ENCODE data around the gene CHD6.

The CHD6 gene

DNA sequence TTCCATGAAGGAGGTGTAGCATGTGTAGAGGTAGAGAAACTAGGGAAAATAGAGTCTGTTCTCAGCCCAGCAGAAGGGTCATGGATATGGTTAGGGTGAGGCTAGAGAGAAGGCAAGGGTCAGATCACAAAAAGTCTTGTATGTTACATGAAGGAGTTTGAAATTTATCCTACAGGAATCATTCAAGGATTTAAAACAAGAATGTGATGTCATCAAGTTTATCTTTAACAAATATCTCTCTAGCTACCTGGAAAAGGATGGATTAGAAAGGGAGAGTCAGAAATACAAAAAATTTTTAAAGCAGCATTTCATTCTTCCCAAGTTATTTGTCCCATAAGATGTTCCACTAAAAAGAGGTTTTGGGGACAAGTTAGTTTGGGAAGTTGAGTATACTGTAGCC lies 4.4 kb upstream of the CHD6 start:
- no peak for DNase-seq (ENCODE audit: low read depth)
- TF ChIP-seq, protein P1, sequence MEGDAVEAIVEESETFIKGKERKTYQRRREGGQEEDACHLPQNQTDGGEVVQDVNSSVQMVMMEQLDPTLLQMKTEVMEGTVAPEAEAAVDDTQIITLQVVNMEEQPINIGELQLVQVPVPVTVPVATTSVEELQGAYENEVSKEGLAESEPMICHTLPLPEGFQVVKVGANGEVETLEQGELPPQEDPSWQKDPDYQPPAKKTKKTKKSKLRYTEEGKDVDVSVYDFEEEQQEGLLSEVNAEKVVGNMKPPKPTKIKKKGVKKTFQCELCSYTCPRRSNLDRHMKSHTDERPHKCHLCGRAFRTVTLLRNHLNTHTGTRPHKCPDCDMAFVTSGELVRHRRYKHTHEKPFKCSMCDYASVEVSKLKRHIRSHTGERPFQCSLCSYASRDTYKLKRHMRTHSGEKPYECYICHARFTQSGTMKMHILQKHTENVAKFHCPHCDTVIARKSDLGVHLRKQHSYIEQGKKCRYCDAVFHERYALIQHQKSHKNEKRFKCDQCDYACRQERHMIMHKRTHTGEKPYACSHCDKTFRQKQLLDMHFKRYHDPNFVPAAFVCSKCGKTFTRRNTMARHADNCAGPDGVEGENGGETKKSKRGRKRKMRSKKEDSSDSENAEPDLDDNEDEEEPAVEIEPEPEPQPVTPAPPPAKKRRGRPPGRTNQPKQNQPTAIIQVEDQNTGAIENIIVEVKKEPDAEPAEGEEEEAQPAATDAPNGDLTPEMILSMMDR (conservative IDR thresholded peaks at IDR 0.05; ENCODE audit: low read depth, low read length): no peak
- H3K4me3 ChIP-seq (ENCODE audit: low read length): no peak overlapping the region

DNA sequence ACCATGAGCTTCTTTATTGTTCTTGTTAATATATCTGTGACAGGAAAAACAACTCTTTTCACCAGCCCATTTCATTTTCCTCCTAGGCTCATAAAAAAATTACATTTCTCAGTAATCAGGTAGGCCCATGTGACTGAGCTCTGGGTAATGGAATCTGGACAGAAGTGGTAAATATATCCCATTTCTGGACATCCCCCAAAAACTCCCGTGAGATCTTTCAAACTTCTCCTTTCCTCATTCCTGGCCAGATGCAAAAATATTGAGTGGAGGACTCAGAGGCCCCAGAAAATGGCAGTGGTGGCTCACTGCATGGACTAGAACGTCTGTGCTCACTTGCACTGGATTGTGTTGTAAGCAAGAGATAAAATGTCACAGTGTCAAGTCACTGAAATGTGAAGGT lies 3.8 kb upstream of the CHD6 start:
- TF ChIP-seq, protein P1 (conservative IDR thresholded peaks at IDR 0.05; ENCODE audit: low read depth, low read length): no peak
- no peak overlapping the region for H3K4me3 ChIP-seq (ENCODE audit: low read length)
- DNase-seq (ENCODE audit: low read depth): no peak

DNA sequence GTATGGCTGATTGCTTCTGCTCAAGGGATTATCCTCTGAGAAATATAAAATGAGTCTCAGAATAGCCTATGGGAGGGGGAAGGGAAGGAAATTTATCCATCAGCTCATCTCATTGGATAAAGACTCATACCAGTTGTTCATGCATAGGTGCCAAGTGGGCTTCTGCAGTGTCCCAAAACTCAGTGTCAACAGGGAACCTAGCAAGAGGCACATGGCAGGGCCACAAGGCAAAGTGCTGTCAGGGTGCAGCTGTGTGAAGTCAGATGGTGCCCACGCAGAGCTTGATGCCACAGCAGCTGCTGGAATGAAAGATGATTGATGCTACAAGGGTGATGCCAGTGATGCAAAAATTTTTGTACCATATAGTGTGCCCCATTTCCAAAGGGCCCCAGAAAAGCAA lies 3.2 kb upstream of the CHD6 start:
- DNase-seq (ENCODE audit: low read depth): no peak
- H3K4me3 ChIP-seq (ENCODE audit: low read length): no peak overlapping the region
- TF ChIP-seq, protein P1 (conservative IDR thresholded peaks at IDR 0.05; ENCODE audit: low read depth, low read length): no peak

DNA sequence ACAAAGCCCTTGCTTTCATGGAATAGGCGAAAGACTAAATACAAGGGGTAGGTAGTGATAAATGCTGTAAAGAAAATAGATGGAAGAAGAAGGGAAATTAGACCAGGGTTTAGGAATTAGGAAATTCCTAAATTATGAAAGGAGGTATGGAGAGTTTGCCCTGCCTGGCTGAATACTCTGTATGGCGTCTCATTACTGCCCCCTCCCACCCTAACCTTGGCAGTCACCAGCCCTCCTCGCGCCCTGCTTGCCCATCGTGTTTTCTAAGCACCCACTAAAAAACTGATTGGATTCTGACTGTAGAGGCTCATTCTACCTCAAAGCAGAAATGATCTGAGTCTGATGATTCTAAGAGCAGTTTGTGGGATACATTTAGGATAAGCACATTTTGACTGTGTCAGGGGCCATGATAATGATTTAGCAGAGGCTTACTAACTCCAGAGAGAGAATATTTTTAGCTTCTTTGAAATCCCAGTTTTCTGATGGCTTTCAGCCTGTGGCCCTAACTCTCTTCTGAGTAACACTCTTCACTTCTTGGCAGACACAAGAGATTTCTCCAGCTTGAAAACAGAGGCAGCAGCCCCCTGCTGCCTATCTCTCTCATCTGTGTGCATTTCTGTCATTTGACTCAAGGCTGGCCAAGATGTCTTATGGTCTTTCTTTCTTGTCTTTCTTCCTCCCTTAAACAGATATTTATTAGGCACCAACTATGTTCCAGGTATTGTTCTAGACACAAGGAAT lies 1.4 kb upstream of the CHD6 start:
- peak overlapping the region; percentile 72 for H3K4me3 ChIP-seq (ENCODE audit: low read length)
- no peak for DNase-seq (ENCODE audit: low read depth)
- TF ChIP-seq, protein P1 (conservative IDR thresholded peaks at IDR 0.05; ENCODE audit: low read depth, low read length): no peak

DNA sequence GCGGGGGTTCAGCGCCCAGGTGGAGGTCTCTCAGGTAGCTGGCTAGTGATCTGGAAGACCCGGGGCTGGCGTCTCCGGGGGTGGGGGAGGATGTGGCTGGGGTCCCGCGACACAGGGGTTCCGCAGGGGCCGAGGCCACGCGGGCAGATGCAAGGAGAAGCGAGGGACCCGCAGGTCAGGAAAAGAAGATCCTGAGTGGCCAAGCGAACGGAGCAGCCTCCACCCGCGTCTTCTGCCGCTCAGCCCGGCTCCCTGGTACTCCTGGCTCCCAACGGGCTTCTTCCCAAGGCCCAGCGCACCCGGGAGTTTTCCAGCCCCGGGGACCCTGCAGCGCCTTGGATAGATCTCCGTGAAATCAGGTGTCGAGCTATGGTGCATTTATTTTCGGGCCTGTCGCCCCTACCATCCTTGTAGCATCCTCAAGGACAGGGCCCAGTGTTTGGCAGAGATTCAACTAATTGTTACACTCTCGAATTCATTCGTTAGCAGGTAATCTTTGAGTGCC lies 682 bp upstream of the CHD6 start:
- TF ChIP-seq, protein P1 (conservative IDR thresholded peaks at IDR 0.05; ENCODE audit: low read depth, low read length): no peak
- no peak for DNase-seq (ENCODE audit: low read depth)
- peak overlapping the region; percentile 72 for H3K4me3 ChIP-seq (ENCODE audit: low read length)

DNA sequence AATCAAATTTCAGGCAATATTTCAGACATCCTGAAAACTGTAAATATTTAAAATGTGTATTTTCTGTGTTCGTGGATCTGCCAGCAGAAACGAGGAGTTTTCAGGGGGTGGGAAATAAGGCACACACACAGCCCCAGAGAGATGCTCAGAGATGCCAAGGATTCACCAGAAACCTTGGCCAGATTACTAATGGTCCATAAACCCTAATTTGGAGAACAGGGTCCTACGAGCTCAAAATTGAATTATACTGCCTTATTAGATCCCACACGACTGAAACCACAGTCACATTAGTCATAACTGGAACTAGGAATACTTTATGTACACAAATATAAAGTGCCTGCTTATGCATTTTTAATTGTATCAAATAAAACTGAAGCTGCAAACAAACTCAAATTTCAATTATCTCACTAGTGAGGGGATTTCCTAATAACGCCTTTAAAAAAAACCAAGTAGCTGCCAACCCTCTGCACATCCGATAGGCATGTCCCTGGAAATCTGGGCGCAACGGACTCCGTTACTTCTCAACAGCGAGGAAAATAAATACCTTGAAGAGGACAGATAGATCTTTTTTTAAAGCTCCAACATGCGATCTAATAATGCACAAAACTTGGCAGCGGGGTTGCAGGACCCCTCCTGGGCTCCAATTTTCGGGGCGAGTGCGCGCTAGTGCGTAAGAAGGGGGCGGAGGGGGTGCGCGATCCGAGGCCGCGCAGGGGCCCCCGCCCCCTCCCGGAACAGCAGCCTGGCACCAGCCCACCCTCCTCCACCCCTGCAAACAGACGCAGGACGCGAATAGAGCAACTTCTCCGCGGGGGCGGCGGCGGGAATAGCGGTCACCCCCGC lies 897 bp downstream of the CHD6 start:
- TF ChIP-seq, protein P1 (conservative IDR thresholded peaks at IDR 0.05; ENCODE audit: low read depth, low read length): no peak
- no peak for DNase-seq (ENCODE audit: low read depth)
- H3K4me3 ChIP-seq (ENCODE audit: low read length): peak overlapping the region; percentile 80
